HG02840 (cell line): ENCODE measurements around the gene ZNF487.

Source experiments
- ATAC-seq: cut with Tn5 transposase; IDR thresholded peaks from one replicate; pipeline ENCODE4 v1.9.1; 2021; ENCODE audit warnings: mild to moderate bottlenecking, moderate library complexity, moderate number of reproducible peaks; ENCODE audit not compliant: unreplicated experiment, low FRiP score

ZNF487 gene

GRCh38 chr10:43482319-43483078 lies 45.6 kb downstream of the ZNF487 start:
- no peak for ATAC-seq

DNA sequence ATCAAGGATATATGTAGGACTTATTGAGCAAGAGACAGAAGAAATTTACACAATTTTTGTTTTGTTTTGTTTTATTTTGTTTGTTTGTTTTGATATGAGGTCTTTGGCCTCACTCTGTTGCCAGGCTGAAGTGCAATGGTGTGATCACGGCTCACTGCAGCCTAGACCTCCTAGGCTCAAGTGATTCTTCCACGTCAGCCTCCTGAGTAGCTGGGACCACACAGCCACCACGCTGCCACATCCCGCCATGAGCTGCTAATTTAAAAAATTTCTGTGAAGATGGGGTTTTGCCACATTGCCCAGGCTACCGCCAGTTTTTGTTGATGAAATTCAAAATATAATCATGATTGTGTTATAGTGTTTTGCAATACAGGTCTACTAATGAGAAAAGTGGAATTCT lies 54.9 kb downstream of the ZNF487 start:
- no peak for ATAC-seq

GRCh38 chr10:43502931-43503330 lies 66.0 kb downstream of the ZNF487 start:
- ATAC-seq, result no peak

- no peak for ATAC-seq
These were observed 87.7 kb downstream of the ZNF487 start for GRCh38 chr10:43524434-43525247.
